GM04503 (cell line): ENCODE results near the gene HTR1D.

Experiments
- DNase-seq: peaks from one replicate; pipeline ENCODE4 v3.0.0-alpha.2; 2012; ENCODE audit warnings: low read depth

Gene HTR1D

GRCh38 chr1:23150125-23150524, 67.2 kb downstream of the HTR1D start:
- DNase-seq = no peak

- no peak for DNase-seq
Observed at GRCh38 chr1:23149114-23149513, 68.2 kb downstream of the HTR1D start.

- DNase-seq = no peak
Observed at GRCh38 chr1:23148084-23148483, 69.2 kb downstream of the HTR1D start.
